B cell (primary cell): ENCODE results near the gene TRNT1.

Experiments
- CTCF ChIP-seq: fragments of 200-600 bp; IDR thresholded peaks from one replicate; pipeline ENCODE4 v1.8.0; 2022; ENCODE audit warnings: antibody characterized with exemption, mild to moderate bottlenecking
- EZH2 ChIP-seq: IDR thresholded peaks from 2 replicates; pipeline ENCODE4 v1.6.1; 2012; ENCODE audit warnings: borderline replicate concordance, low read depth, mild to moderate bottlenecking, moderate library complexity, low read length; ENCODE audit not compliant: insufficient read depth, poor library complexity, severe bottlenecking

DNA sequence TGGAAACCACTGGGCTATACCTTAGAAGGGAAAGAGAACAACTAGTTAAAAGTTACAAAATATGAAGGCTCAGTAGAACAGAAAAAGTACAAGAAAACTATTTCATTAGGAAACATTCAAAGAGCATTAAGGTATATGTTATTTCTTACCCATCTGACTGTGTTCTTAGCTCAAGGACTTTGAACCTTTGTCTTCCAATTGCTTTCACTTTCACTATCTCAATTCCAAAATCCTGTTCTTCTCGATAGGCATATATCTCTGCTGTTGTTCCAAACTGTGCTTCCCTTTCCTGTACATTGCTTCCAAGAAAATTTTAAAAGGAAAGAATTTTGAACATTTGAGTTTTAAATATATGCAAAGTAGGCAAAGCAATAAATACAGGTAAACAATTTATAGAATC, 45.9 kb downstream of the TRNT1 start:
- no peak for TF ChIP-seq EZH2
- no peak for TF ChIP-seq CTCF
